Measurements from ENCODE around the gene RRP12.

RRP12 gene

DNA sequence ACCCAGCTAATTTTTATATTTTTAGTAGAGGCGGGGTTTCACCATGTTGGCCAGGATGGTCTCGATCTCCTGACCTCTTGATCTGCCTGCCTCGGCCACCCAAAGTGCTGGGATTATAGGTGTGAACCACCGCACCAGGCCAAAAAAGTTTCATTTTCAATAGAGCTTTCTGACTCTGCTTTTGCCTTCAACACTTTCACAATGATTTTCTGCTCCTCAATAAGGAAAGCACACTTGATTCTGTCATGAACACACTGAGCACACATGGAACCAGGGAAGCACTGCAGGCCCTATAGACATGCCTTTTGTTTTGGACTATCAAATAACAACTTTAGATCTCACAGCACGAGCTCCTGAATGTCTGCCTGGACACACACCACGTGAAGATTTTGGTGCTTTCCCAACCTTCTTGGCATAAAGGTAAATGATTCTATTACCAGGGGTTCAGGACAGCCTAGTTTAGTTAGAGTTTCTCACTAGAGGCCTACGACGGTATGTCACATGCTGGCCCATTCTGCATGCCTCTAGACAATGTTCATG, 8.0 kb downstream of the RRP12 start:
- Histone ChIP-seq H3K27me3 (no peaks in the 10 kb centered on the region), H3K4me3 (no peak overlapping the region), H3K27ac (no peak overlapping the region), H3K36me3 (peaks cover 31 to 89% (median 57%) of the 10 kb centered on the region in 3 donors), H3K4me1 (no peaks in the 10 kb centered on the region), H3K9me3 (no peaks in the 10 kb centered on the region)
- DNase-seq: no peak
- TF ChIP-seq, protein P1, sequence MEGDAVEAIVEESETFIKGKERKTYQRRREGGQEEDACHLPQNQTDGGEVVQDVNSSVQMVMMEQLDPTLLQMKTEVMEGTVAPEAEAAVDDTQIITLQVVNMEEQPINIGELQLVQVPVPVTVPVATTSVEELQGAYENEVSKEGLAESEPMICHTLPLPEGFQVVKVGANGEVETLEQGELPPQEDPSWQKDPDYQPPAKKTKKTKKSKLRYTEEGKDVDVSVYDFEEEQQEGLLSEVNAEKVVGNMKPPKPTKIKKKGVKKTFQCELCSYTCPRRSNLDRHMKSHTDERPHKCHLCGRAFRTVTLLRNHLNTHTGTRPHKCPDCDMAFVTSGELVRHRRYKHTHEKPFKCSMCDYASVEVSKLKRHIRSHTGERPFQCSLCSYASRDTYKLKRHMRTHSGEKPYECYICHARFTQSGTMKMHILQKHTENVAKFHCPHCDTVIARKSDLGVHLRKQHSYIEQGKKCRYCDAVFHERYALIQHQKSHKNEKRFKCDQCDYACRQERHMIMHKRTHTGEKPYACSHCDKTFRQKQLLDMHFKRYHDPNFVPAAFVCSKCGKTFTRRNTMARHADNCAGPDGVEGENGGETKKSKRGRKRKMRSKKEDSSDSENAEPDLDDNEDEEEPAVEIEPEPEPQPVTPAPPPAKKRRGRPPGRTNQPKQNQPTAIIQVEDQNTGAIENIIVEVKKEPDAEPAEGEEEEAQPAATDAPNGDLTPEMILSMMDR (IDR thresholded peaks at IDR 0.05): no peak
- intact Hi-C loops (cut with DNase I; ENCODE audit: low total_unique reads): no loop called here

DNA sequence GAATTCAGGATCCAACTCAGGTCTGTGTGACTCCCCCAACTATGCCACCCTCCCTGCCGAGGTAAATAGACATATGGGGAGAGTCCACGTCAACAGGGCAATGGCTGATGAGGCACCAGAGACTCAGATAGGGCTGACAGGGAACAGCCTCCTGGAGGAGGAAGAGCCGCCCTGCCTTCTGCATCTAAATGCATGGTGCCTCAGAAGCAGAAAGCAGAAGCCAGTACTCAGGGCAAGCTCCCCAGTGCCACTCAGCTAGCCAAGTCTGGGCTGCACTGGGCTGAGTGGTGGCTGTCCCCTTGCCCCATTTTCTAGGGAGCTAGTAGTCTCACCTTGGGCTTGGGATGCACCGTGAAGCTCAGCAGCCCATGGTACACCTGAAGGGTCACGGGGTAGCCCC, 11.0 kb downstream of the RRP12 start:
- Histone ChIP-seq H3K27me3 (no peaks in the 10 kb centered on the region), H3K36me3 (peaks cover 41 to 94% (median 76%) of the 10 kb centered on the region in 3 donors), H3K4me3 (no peak overlapping the region), H3K9me3 (no peaks in the 10 kb centered on the region), H3K4me1 (no peaks in the 10 kb centered on the region), H3K27ac (no peak overlapping the region)
- DNase-seq: no peak
- intact Hi-C loops (cut with DNase I; ENCODE audit: low total_unique reads): no loop called here
- TF ChIP-seq, protein P1 (IDR thresholded peaks at IDR 0.05): no peak

DNA sequence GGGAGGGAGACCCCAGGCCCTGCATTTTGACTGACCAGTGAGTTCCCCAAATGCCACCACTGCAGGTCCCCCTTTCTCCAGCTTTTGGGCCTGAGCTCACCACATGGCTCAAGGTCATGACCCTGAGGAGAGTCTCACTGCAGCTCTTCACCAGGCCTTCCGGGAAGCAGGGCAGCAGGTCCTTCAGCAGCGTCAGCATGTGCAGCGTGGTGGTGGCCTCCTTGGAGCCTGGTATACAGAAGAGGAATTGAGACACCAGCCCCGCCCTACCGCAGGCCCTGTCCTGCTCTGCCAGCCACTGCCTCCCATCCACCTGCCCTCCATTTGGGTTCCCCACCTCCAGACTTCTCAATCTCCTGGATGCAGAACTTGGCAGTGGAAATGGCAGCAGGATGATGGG, 13.0 kb downstream of the RRP12 start:
- Histone ChIP-seq H3K27ac (no peak overlapping the region), H3K4me3 (no peak overlapping the region), H3K9me3 (no peaks in the 10 kb centered on the region), H3K4me1 (no peaks in the 10 kb centered on the region), H3K36me3 (peaks cover 41 to 96% (median 68%) of the 10 kb centered on the region in 3 donors), H3K27me3 (no peaks in the 10 kb centered on the region)
- TF ChIP-seq, protein P1 (IDR thresholded peaks at IDR 0.05): no peak
- intact Hi-C loops (cut with DNase I; ENCODE audit: low total_unique reads): no loop called here
- DNase-seq: peak in 1 of 2 donors; percentile 39

GRCh38 chr10:97385565-97385964, 15.6 kb downstream of the RRP12 start:
- H3K9me3 ChIP-seq: no peaks in the 10 kb centered on the region
- TF ChIP-seq, protein P1 (IDR thresholded peaks at IDR 0.05): no peak
- H3K4me1 ChIP-seq: no peaks in the 10 kb centered on the region
- intact Hi-C loops (cut with DNase I; ENCODE audit: low total_unique reads): no loop called here
- no peaks in the 10 kb centered on the region for H3K27me3 ChIP-seq
- peaks cover 30 to 95% (median 66%) of the 10 kb centered on the region in 3 donors for H3K36me3 ChIP-seq
- no peak overlapping the region for H3K4me3 ChIP-seq
- H3K27ac ChIP-seq: no peak overlapping the region
- no peak for DNase-seq

GRCh38 chr10:97384641-97385040, 16.5 kb downstream of the RRP12 start:
- no peaks in the 10 kb centered on the region for H3K27me3 ChIP-seq
- intact Hi-C loops (cut with DNase I; ENCODE audit: low total_unique reads): no loop called here
- peaks cover 21 to 95% (median 56%) of the 10 kb centered on the region in 3 donors for H3K36me3 ChIP-seq
- TF ChIP-seq, protein P1 (IDR thresholded peaks at IDR 0.05): no peak
- no peaks in the 10 kb centered on the region for H3K4me1 ChIP-seq
- H3K4me3 ChIP-seq: no peak overlapping the region
- no peak for DNase-seq
- H3K27ac ChIP-seq: no peak overlapping the region
- no peaks in the 10 kb centered on the region for H3K9me3 ChIP-seq

DNA sequence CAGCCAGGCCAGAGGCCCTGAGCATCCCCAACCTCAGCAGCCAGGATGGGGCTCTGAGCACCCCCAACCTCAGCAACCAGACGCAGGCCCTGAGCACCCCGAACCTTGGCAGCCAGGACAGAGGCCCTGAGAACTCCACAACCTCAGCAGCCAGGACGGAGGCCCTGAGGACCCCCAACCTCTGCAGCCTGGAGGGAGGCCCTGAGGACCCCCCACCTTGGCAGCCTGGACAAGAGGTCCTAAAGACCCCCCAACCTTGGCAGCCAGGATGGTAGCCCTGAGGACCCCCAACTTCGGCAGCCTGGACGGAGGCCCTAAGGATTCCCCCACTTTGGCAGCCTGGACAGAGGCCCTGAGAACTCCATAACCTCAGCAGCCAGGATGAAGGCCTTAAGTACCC, 17.0 kb downstream of the RRP12 start:
- H3K4me1 ChIP-seq: no peaks in the 10 kb centered on the region
- no peak overlapping the region for H3K4me3 ChIP-seq
- TF ChIP-seq, protein P1 (IDR thresholded peaks at IDR 0.05): no peak
- H3K36me3 ChIP-seq: peaks cover 22 to 95% (median 55%) of the 10 kb centered on the region in 3 donors
- no peaks in the 10 kb centered on the region for H3K9me3 ChIP-seq
- DNase-seq: no peak
- intact Hi-C loops (cut with DNase I; ENCODE audit: low total_unique reads): no loop called here
- H3K27me3 ChIP-seq: no peaks in the 10 kb centered on the region
- no peak overlapping the region for H3K27ac ChIP-seq

All from tibial artery (tissue), 4 donors.